Activated T-helper 17 cell treated with anti-CD3 and anti-CD28 coated beads, Interleukin-2, amount 50 U/mL, for 72 hours (primary cell): ENCODE measurements around the gene AFAP1L2. TPM values are rescaled to one million over a fixed set of nuclear protein-coding genes. Genes with fewer than 3 reads are reported as not detected.
A peak's percentile ranks its signal among the peaks of the same experiment; 100 is the strongest.
"Not testable (repeated sequence)": the region's sequence is repeated elsewhere in the genome, so short reads cannot be mapped to it uniquely, and the experiment has no call there.

Experiments used
- ATAC-seq: fragments of 150-1000 bp; cut with Tn5 transposase; replicated peaks from 2 replicates; pipeline ENCODE4 v1.10.0; 2021; ENCODE audit warnings: mild to moderate bottlenecking, moderate library complexity
- H3K27ac Mint-ChIP-seq: one replicate; pipeline ENCODE4 v1.8.0; 2022; ENCODE audit warnings: mixed read lengths
- H3K27me3 Mint-ChIP-seq: one replicate; pipeline ENCODE4 v1.8.0; 2022; ENCODE audit warnings: mixed read lengths
- H3K36me3 Mint-ChIP-seq: one replicate; pipeline ENCODE4 v1.8.0; 2022; ENCODE audit warnings: low read depth, mild to moderate bottlenecking, mixed read lengths
- H3K4me1 Mint-ChIP-seq: one replicate; pipeline ENCODE4 v1.8.0; 2022; ENCODE audit warnings: mixed read lengths
- H3K4me3 Mint-ChIP-seq: one replicate; pipeline ENCODE4 v1.8.0; 2022; ENCODE audit warnings: mild to moderate bottlenecking, mixed read lengths
- H3K9me3 Mint-ChIP-seq: one replicate; pipeline ENCODE4 v1.8.0; 2022; ENCODE audit warnings: mixed read lengths
- total RNA-seq, 2 donors: library from RNA; stranded (reverse); gene quantifications; one replicate each; pipeline ENCODE4 v1.2.3, GENCODE V29; 2022

The AFAP1L2 gene
- total RNA-seq, 2 donors from 2014 or later: 1.1 to 1.7 TPM

- not testable (repeated sequence) for H3K27me3 Mint-ChIP-seq, H3K27ac Mint-ChIP-seq, H3K36me3 Mint-ChIP-seq, H3K4me3 Mint-ChIP-seq, ATAC-seq, H3K9me3 Mint-ChIP-seq, H3K4me1 Mint-ChIP-seq
These were observed 55.2 kb downstream of the AFAP1L2 start for GRCh38 chr10:114349071-114349470.

- Mint-ChIP-seq H3K27me3 (no peaks in the 10 kb centered on the region), H3K27ac (no peak overlapping the region), H3K4me3 (no peak overlapping the region), H3K9me3 (no peaks in the 10 kb centered on the region), H3K36me3 (no peaks in the 10 kb centered on the region), H3K4me1 (peaks cover 4% of the 10 kb centered on the region)
- no peak for ATAC-seq
These were observed 56.5 kb downstream of the AFAP1L2 start for GRCh38 chr10:114347791-114348190.

- Mint-ChIP-seq H3K4me3 (no peak overlapping the region), H3K4me1 (peaks cover 4% of the 10 kb centered on the region), H3K36me3 (no peaks in the 10 kb centered on the region), H3K9me3 (no peaks in the 10 kb centered on the region), H3K27me3 (no peaks in the 10 kb centered on the region), H3K27ac (no peak overlapping the region)
- peak; percentile 62 for ATAC-seq
These were observed 57.1 kb downstream of the AFAP1L2 start for GRCh38 chr10:114347241-114347640.

- no peaks in the 10 kb centered on the region for H3K36me3 Mint-ChIP-seq
- H3K4me1 Mint-ChIP-seq: peaks cover 4% of the 10 kb centered on the region
- no peaks in the 10 kb centered on the region for H3K27me3 Mint-ChIP-seq
- no peaks in the 10 kb centered on the region for H3K9me3 Mint-ChIP-seq
- H3K4me3 Mint-ChIP-seq: no peak overlapping the region
- H3K27ac Mint-ChIP-seq: no peak overlapping the region
- no peak for ATAC-seq
These were observed 57.9 kb downstream of the AFAP1L2 start for GRCh38 chr10:114346176-114347031.

- Mint-ChIP-seq H3K9me3 (no peaks in the 10 kb centered on the region), H3K27ac (no peak overlapping the region), H3K27me3 (no peaks in the 10 kb centered on the region), H3K4me3 (no peak overlapping the region), H3K4me1 (peaks cover 4% of the 10 kb centered on the region), H3K36me3 (no peaks in the 10 kb centered on the region)
- ATAC-seq: no peak
These were observed 58.6 kb downstream of the AFAP1L2 start for GRCh38 chr10:114345701-114346100.

GRCh38 chr10:114343623-114344505 lies 60.4 kb downstream of the AFAP1L2 start:
- ATAC-seq: no peak
- Mint-ChIP-seq H3K36me3 (no peaks in the 10 kb centered on the region), H3K27ac (no peak overlapping the region)

GRCh38 chr10:114342976-114343375 lies 61.3 kb downstream of the AFAP1L2 start:
- Mint-ChIP-seq H3K4me1 (peaks cover 4% of the 10 kb centered on the region), H3K36me3 (no peaks in the 10 kb centered on the region), H3K27me3 (no peaks in the 10 kb centered on the region), H3K27ac (no peak overlapping the region), H3K4me3 (no peak overlapping the region), H3K9me3 (no peaks in the 10 kb centered on the region)
- ATAC-seq: no peak

More at GRCh38 chr10:114343623-114344505, 60.4 kb downstream of the AFAP1L2 start:
- peaks cover 4% of the 10 kb centered on the region for H3K4me1 Mint-ChIP-seq
- no peaks in the 10 kb centered on the region for H3K27me3 Mint-ChIP-seq
- no peak overlapping the region for H3K4me3 Mint-ChIP-seq
- no peaks in the 10 kb centered on the region for H3K9me3 Mint-ChIP-seq

GRCh38 chr10:114340816-114341215 lies 63.5 kb downstream of the AFAP1L2 start:
- H3K27ac Mint-ChIP-seq: no peak overlapping the region
- H3K9me3 Mint-ChIP-seq: no peaks in the 10 kb centered on the region
- H3K4me3 Mint-ChIP-seq: no peak overlapping the region
- no peaks in the 10 kb centered on the region for H3K36me3 Mint-ChIP-seq
- H3K27me3 Mint-ChIP-seq: no peaks in the 10 kb centered on the region
- ATAC-seq: no peak
- peaks cover 4% of the 10 kb centered on the region for H3K4me1 Mint-ChIP-seq

GRCh38 chr10:114337510-114338462 lies 66.5 kb downstream of the AFAP1L2 start:
- Mint-ChIP-seq H3K27ac (peak overlapping the region; percentile 59), H3K9me3 (no peaks in the 10 kb centered on the region), H3K4me1 (no peaks in the 10 kb centered on the region), H3K27me3 (no peaks in the 10 kb centered on the region), H3K4me3 (no peak overlapping the region), H3K36me3 (no peaks in the 10 kb centered on the region)
- peak; percentile 95 for ATAC-seq

GRCh38 chr10:114336823-114337509 lies 67.3 kb downstream of the AFAP1L2 start:
- H3K4me3 Mint-ChIP-seq: no peak overlapping the region
- no peaks in the 10 kb centered on the region for H3K27me3 Mint-ChIP-seq
- no peak for ATAC-seq
- no peaks in the 10 kb centered on the region for H3K36me3 Mint-ChIP-seq
- no peaks in the 10 kb centered on the region for H3K9me3 Mint-ChIP-seq
- H3K4me1 Mint-ChIP-seq: no peaks in the 10 kb centered on the region
- peak overlapping the region; percentile 59 for H3K27ac Mint-ChIP-seq

GRCh38 chr10:114335614-114336013 lies 68.7 kb downstream of the AFAP1L2 start:
- ATAC-seq: no peak
- H3K9me3 Mint-ChIP-seq: no peaks in the 10 kb centered on the region
- no peak overlapping the region for H3K4me3 Mint-ChIP-seq
- H3K27ac Mint-ChIP-seq: no peak overlapping the region
- H3K27me3 Mint-ChIP-seq: no peaks in the 10 kb centered on the region
- H3K36me3 Mint-ChIP-seq: no peaks in the 10 kb centered on the region
- H3K4me1 Mint-ChIP-seq: no peaks in the 10 kb centered on the region

GRCh38 chr10:114334301-114334700 lies 70.0 kb downstream of the AFAP1L2 start:
- ATAC-seq: no peak
- H3K4me3 Mint-ChIP-seq: no peak overlapping the region
- no peak overlapping the region for H3K27ac Mint-ChIP-seq
- H3K4me1 Mint-ChIP-seq: no peaks in the 10 kb centered on the region
- H3K9me3 Mint-ChIP-seq: no peaks in the 10 kb centered on the region
- no peaks in the 10 kb centered on the region for H3K36me3 Mint-ChIP-seq
- no peaks in the 10 kb centered on the region for H3K27me3 Mint-ChIP-seq

- not testable (repeated sequence) for H3K9me3 Mint-ChIP-seq, ATAC-seq, H3K27ac Mint-ChIP-seq, H3K4me3 Mint-ChIP-seq, H3K4me1 Mint-ChIP-seq, H3K27me3 Mint-ChIP-seq, H3K36me3 Mint-ChIP-seq
These were observed 70.9 kb downstream of the AFAP1L2 start for GRCh38 chr10:114333441-114333840.
